DLD1 (cell line): ENCODE data around the gene GLIPR1L2.
"Not testable (repeated sequence)": the region's sequence is repeated elsewhere in the genome, so short reads cannot be mapped to it uniquely, and the experiment has no call there.

ENCODE experiments used
- in situ Hi-C: cut with HindIII; loops from 2 replicates; pipeline ENCODE4 v1.10.0; 2017; ENCODE audit warnings: low sequenced_read_pairs

Gene GLIPR1L2

DNA sequence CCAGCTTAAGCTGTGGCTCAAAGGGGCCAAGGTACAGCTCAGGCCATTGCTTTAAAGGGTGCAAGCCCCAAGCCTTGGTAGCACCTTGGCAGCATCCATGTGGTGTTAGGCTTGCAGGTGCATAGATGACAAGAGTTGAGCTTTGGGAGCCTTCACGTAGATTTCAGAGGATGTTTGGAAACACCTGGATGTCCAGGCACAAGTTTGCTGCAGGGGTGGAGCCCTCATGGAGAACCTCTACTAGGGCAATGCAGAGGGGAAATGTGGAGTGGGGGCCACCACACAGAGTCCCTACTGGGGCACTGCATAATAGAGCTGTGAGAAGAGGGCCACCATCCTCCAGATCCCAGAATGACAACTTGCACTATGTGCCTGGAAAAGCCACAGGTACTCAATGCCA lies 37.9 kb downstream of the GLIPR1L2 start:
- in situ Hi-C loops = no loop called here

GRCh38 chr12:75432924-75433323 lies 42.0 kb downstream of the GLIPR1L2 start:
- in situ Hi-C loops = no loop called here

DNA sequence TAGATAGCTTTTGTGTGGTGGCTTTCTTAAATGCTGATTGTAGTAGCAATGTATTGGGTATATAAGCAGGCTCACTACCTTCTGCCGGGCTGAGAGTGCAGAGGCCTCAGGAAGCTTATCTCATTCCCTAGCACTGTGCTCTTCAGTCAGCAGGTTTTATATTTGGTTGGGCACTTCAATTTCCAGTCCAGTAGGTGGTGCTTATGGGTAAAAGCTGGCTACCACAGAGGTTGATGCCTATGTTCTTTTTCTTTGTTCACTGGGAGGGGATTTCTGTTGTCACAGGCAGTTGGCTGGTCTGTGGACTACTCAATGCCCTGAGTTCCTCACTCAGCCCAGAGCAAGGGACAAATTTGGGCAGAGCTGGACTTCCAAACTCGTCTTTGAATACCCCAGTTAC lies 46.7 kb downstream of the GLIPR1L2 start:
- in situ Hi-C loops = no loop called here

DNA sequence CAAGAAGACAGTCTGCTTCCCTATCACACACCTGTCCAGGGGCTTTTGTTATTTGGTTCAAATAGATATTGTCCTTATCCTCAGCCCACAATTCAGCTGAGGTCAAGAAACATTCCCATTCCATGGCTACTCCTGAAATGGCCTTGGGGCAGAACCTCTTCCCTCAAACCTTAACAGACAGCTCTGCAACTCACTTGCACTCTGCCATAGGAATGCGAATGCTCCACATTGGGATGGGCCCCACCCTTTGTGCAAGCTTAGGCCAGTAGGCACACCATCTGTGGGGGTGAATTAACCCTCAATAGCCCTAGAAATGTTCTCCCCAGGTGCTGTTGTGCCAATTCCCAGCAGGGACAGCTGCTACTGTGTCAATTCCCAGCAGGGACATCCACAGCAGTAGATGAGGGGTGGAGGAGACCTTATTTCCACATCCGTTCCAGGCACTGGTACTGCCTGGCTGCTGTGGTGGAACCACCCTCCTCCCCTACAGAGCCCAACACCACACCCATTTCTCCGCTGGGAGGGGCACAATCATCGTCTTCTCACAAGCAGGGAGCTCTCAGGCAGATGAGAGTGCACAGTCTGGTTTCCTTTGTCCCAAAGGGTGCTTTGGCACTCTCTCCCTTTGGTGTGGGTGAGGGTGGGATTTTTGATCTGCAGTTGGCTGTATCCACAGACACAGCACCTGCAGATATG lies 47.3 kb downstream of the GLIPR1L2 start:
- in situ Hi-C loops = no loop called here

DNA sequence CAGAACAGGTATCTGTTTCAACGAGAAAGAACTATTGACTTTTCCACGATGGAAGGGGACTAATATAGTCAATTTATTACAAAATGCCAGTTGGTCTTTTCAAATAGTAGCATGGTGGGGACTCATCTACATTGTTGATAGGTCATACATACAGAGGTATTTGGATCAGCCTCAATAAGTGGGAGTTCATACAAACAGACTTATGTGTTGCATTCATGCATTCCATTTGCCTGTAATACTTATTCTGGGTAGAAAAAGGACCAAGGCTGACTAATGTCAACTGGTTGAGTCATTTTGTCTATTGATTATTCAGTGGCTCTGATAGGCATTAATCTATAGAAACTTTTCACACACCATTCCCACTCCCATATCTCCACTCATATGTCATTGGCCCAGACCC lies 48.2 kb downstream of the GLIPR1L2 start:
- in situ Hi-C loops = no loop called here

- in situ Hi-C loops = no loop called here
Measured at GRCh38 chr12:75439930-75440329, 49.0 kb downstream of the GLIPR1L2 start.

DNA sequence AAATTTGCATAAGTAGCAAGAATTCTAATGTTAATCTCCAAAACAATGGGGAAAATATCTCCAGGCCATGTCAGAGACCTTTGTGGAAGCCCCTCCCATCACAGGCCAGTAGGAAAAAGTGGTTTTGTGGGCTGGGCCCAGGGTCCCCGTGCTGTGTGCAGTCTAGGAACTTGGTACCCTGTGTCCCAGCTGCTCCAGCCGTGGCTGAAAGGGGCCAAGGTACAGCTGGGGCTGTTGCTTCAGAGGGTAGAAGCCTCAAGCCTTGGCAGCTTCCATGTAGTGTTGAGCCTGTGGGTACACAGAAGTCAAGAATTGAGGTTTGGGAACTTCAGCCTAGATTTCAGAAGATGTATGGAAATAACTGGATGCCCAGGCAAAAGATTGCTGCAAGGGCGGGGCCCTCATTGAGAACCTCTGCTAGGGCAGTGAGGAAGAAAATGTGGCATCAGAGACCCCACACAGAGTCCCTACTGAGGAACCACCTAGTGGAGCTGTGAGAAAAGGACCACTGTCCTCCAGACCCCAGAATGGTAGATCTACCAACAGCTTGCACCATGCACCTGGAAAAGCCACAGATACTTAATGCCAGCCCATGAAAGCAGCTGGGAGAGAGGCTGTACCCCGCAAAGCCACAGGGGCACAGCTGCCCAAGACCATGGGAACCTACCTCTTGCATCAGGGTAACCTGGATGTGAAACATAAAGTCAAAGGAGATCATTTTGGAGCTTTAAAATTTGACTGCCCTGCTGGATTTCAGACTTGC lies 51.0 kb downstream of the GLIPR1L2 start:
- in situ Hi-C loops = not testable (repeated sequence)

GRCh38 chr12:75442454-75442853 lies 51.6 kb downstream of the GLIPR1L2 start:
- in situ Hi-C loops = not testable (repeated sequence)

DNA sequence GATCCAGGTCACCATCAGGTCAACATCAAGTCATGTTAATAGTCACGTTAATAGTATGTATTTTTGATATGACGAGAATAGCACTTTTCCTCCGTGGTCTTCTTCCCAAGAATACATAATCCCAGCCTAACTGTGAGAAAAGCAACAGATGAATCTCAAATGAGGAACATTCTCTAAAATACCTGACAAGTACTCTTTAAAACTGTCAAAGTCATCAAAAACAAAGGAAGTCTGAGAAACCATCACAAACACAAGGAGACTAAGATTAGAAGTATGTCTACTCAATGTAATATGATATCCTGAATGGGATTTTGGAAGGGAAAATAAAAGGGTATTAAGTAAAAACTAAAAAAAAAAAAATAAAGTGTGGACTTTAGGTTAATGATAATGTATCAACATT lies 52.8 kb downstream of the GLIPR1L2 start:
- in situ Hi-C loops = no loop called here

- in situ Hi-C loops = no loop called here
Measured at GRCh38 chr12:75444429-75445136, 53.7 kb downstream of the GLIPR1L2 start.

DNA sequence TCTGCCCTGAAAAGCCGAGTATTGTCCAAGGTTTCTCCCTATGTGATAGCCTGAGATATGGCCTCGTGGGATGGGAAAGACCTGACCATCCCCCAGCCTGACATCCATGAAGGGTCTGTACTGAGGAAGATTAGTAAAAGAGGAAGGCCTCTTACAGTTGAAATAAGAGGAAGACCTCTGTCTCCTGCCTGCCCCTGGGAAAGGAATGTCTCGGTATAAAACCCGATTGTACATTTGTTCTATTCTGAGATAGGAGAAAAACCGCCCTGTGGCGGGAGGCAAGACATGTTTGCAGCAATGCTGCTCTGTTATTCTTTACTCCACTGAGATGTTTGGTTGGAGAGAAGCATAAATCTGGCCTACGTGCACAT lies 54.2 kb downstream of the GLIPR1L2 start:
- in situ Hi-C loops = not testable (repeated sequence)

DNA sequence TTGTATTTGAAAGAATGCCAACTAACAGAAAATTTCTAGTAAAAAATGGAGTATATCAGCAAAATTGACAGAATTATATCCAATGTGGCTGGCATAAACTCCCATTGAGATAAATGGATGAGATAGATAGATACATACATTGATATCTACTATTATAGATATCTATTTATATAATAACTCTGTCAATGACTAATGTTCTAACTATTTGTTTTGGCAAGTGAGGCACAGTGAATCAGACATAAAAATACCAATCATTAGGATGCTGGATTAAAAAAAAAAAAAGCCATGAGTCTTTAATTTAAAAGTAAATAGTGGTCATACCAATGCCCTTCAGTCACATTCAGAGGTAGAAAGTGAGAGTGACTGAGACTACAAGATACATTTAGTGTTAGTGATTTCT lies 56.0 kb downstream of the GLIPR1L2 start:
- in situ Hi-C loops = no loop called here

DNA sequence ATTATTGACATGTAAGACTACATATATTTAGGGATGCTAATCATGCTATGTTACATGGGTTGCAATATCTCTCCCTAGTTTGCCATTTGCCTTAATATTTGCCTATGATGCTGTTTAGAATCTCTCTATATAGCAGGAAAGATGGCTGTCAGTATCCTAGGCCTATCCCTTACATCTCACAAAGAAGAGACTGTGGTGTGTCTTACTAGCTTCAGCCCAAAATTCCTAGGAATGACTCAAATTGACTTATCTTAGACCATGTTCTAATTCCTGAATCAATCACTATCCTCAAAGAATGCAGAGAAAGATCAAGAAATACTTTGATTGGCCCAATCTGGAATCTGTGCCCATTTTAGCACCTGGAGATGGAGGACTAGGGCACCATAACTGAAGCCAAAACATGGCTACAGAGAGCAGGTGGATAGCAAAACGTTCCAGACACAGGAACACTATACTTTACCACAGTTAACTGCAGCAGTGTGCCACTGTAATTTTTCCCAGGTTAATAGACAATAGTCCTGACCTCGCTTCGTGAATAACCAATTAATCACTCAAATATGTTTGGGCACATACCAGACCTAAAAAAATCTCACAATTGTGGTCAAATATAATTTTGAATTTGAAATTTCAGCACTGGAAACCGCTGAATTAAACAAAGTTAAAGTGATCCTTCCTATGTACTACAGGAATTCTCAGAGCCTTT lies 57.0 kb downstream of the GLIPR1L2 start:
- in situ Hi-C loops = no loop called here

DNA sequence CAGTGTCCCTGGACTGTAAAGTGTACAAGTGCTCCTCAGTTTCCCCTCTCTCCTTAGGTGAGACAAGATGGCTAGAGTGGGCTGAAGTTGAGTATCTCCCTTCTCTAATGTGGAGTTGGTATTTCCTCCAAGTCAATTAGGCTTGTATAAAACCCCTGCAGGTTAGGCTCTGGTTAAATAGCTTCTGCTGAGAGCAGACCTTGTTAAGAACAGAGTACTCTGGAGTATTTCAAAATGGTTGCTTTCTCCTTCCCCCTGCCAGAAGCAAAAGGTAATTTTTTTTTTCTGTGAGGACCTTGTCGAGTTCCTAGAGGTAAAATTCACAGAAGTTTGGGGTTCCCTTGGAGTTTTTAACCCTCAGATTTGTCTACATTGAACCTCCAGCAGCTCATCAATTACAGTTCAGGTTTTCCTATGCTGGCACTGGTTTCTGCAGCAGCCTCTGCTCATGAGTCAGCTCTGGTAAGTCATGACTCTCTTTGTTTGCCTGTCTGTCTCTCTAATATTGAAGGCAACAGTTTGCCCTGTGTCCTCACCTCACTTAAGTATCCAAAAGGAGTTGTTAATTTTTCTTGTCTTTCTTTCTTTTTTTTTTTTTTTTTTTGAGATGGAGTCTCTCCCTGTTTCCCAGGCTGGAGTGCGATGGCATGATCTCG lies 61.9 kb downstream of the GLIPR1L2 start:
- in situ Hi-C loops = no loop called here

GRCh38 chr12:75455839-75456238 lies 65.0 kb downstream of the GLIPR1L2 start:
- in situ Hi-C loops = no loop called here

DNA sequence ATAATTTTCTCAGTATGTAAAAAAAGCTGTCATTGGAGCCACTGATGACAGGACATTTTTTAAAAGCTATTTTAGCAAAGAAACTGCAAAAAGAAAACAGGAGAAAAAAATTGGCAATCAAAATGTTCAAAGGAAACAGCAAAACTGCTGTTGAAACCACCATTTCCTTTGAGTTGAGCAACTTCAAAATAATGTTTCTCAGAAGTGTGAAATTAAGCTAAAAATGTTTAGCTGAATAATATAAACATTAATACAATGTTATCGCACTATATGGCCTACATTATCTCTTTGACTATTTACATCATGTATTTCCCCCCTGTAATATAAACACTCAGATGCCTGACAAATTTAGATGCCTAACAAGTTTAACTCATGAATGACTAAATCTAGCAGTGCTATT lies 66.3 kb downstream of the GLIPR1L2 start:
- in situ Hi-C loops = no loop called here

DNA sequence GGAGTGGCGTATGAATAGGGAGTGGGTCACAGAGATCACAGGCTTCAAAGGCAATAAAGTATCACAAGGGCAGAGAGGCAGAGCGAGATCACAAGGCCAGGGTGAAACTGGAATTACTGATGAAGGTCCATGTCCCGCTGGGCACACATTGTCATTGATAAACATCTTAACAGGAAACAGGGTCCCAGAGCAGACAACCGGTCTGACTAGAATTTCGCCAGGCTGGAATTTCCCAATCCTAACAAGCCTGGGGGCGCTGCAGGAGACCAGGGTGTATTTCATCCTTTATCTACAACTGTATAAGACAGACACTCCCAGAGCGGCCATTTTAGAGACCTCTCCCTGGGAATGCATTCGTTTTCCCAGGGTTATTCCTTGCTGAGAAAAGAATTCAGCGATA lies 67.0 kb downstream of the GLIPR1L2 start:
- in situ Hi-C loops = not testable (repeated sequence)

DNA sequence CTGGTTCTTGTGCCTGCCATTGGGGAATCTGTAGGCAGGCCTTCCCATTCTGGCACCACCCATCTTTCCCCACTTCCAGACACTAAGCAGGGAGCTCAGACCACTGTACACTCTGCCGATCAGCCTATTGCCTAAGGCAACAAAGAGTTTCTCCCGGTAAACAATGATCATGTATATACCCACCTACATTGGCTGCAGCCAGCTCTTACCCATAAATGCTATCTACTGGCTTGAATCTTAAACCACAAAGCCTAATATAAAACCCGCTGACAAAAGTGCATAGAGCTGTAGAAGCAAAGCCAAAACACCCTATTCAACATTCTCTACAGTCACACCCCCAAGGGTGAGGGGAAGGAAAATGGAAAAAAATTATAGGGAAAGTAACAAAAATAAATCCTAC lies 68.9 kb downstream of the GLIPR1L2 start:
- in situ Hi-C loops = no loop called here

- in situ Hi-C loops = no loop called here
Measured at GRCh38 chr12:75460204-75460603, 69.3 kb downstream of the GLIPR1L2 start.

DNA sequence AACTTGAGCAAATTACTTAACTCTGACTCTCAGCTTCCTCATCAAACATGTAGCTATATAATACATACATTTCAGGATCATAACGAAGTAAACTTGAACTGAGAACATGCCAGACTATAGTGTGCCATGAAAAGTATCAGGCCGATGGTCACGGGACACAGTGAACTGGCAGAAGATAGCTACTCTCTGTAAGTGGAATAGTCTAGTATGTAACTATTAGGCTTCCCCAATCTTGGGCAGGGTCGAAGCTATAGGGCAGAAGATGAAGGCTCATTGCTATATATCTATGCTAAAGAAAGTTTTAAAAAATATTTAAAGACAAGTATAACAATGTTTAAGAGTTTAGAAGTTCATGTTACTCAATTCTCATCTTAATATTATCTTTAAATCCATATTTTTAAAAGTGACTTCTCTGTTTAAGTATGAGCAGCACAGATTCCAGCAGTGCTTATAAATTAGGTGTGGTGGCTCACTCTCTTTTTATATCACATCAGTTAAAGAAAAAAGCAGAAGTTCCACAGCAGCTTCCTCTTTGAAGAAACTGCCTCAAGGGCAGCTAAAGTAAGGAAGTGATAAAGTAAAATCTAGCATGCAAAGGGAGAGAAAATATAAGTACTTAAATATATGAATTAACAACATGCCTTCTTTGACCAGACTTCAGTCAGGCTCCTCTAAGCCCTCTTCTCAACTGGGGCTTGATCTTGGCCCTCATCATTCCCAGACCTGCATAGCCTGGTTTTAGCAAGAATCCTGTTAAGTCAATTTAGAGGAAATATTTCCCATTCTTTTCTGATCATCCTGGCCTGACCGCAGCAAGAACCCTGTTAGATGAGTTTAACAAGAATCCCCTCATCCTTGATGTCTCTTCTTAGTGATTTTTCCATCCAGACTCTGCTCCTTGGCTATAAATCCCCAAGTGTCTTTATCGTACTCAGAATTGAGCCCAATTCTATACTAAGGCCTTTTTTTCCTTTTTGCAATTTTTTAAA lies 81.3 kb downstream of the GLIPR1L2 start:
- in situ Hi-C loops = no loop called here
